ENCODE results near the gene CAMP.
"Not testable (repeated sequence)": the region's sequence is repeated elsewhere in the genome, so short reads cannot be mapped to it uniquely, and the experiment has no call there.

The CAMP gene

GRCh38 chr3:48269592-48269991 is 46.3 kb downstream of the CAMP start:
- Histone ChIP-seq H3K9me3 (replicated peaks in 1 of 2; ENCODE audit: control insufficient read depth in 2 of 2, insufficient read depth in 1 of 2, low read depth in 1 of 2, low read length in 2 of 2) (peaks cover 5 to 14% of the 10 kb centered on the region in 2 donors), H3K4me1 (ENCODE audit: control insufficient read depth in 2 of 2, insufficient read depth in 1 of 2, low read depth in 1 of 2, low read length in 2 of 2) (peaks cover 0 to 4% of the 10 kb centered on the region in 2 donors), H3K4me2 (ENCODE audit: insufficient read depth, low read length, poor library complexity, severe bottlenecking) (no peak overlapping the region), H2AK5ac (ENCODE audit: low read depth, low read length) (no peak overlapping the region), H4K8ac (ENCODE audit: low read depth, low read length) (no peak overlapping the region), H3K79me1 (ENCODE audit: low read depth, low read length) (no peaks in the 10 kb centered on the region), H3K14ac (ENCODE audit: low read length) (no peak overlapping the region), H2BK12ac (ENCODE audit: low read length) (no peak overlapping the region), H3K23ac (ENCODE audit: low read depth, low read length, poor library complexity) (no peak overlapping the region), H3K27ac (replicated peaks; ENCODE audit: low read length) (no peak overlapping the region), H3K9ac (ENCODE audit: low read depth, low read length, poor library complexity) (no peak overlapping the region), H3K4ac (ENCODE audit: low read length) (no peak overlapping the region), H4K91ac (ENCODE audit: low read depth, low read length, poor library complexity) (no peak overlapping the region), H3K18ac (ENCODE audit: low read length) (no peak overlapping the region), H2BK5ac (ENCODE audit: low read length) (no peak overlapping the region), H2BK120ac (ENCODE audit: low read depth, low read length) (no peak overlapping the region), H3K4me3 (ENCODE audit: low read length in 2 of 2) (no peak overlapping the region), H2BK15ac (ENCODE audit: low read length) (no peak overlapping the region), H3K27me3 (ENCODE audit: control insufficient read depth in 3 of 3, insufficient read depth in 3 of 3, low read depth in 1 of 3, low read length in 3 of 3) (no peaks in the 10 kb centered on the region), H3K36me3 (replicated peaks in 1 of 2; ENCODE audit: control insufficient read depth in 2 of 2, insufficient read depth in 2 of 2, low read length in 2 of 2) (peaks cover 46 to 56% of the 10 kb centered on the region in 2 donors), H2AFZ (ENCODE audit: low read length) (no peak overlapping the region)
- no CpG with 5 or more reads among the region's 8 CpGs for WGBS, 2 donors (ENCODE audit: extremely low coverage in 2 of 2, insufficient read length in 2 of 2, insufficient replicate concordance in 1 of 2)
- no peak for DNase-seq (ENCODE audit: low spot score)

GRCh38 chr3:48270306-48270705 is 47.0 kb downstream of the CAMP start:
- no peak overlapping the region for H3K4ac ChIP-seq (ENCODE audit: low read length)
- no peak overlapping the region for H3K4me2 ChIP-seq (ENCODE audit: insufficient read depth, low read length, poor library complexity, severe bottlenecking)
- peaks cover 0 to 4% of the 10 kb centered on the region in 2 donors for H3K4me1 ChIP-seq (ENCODE audit: control insufficient read depth in 2 of 2, insufficient read depth in 1 of 2, low read depth in 1 of 2, low read length in 2 of 2)
- no peak overlapping the region for H3K18ac ChIP-seq (ENCODE audit: low read length)
- no peak overlapping the region for H2BK5ac ChIP-seq (ENCODE audit: low read length)
- H2AK5ac ChIP-seq (ENCODE audit: low read depth, low read length): no peak overlapping the region
- no peak overlapping the region for H2BK12ac ChIP-seq (ENCODE audit: low read length)
- H3K27ac ChIP-seq (replicated peaks; ENCODE audit: low read length): no peak overlapping the region
- no peak for DNase-seq (ENCODE audit: low spot score)
- H2BK120ac ChIP-seq (ENCODE audit: low read depth, low read length): no peak overlapping the region
- H3K27me3 ChIP-seq (ENCODE audit: control insufficient read depth in 3 of 3, insufficient read depth in 3 of 3, low read depth in 1 of 3, low read length in 3 of 3): no peaks in the 10 kb centered on the region
- H4K91ac ChIP-seq (ENCODE audit: low read depth, low read length, poor library complexity): no peak overlapping the region
- no peak overlapping the region for H3K14ac ChIP-seq (ENCODE audit: low read length)
- H3K23ac ChIP-seq (ENCODE audit: low read depth, low read length, poor library complexity): no peak overlapping the region
- peaks cover 5 to 14% of the 10 kb centered on the region in 2 donors for H3K9me3 ChIP-seq (replicated peaks in 1 of 2; ENCODE audit: control insufficient read depth in 2 of 2, insufficient read depth in 1 of 2, low read depth in 1 of 2, low read length in 2 of 2)
- no peak overlapping the region for H2AFZ ChIP-seq (ENCODE audit: low read length)
- no peak overlapping the region for H3K9ac ChIP-seq (ENCODE audit: low read depth, low read length, poor library complexity)
- no peak overlapping the region for H2BK15ac ChIP-seq (ENCODE audit: low read length)
- H3K79me1 ChIP-seq (ENCODE audit: low read depth, low read length): no peaks in the 10 kb centered on the region
- peaks cover 46 to 55% of the 10 kb centered on the region in 2 donors for H3K36me3 ChIP-seq (replicated peaks in 1 of 2; ENCODE audit: control insufficient read depth in 2 of 2, insufficient read depth in 2 of 2, low read length in 2 of 2)
- H3K4me3 ChIP-seq (ENCODE audit: low read length in 2 of 2): no peak overlapping the region
- H4K8ac ChIP-seq (ENCODE audit: low read depth, low read length): no peak overlapping the region
- no CpG with 5 or more reads among the region's 2 CpGs for WGBS, 2 donors (ENCODE audit: extremely low coverage in 2 of 2, insufficient read length in 2 of 2, insufficient replicate concordance in 1 of 2)

- not testable (repeated sequence) for H3K79me1 ChIP-seq (ENCODE audit: low read depth, low read length); H2BK15ac ChIP-seq (ENCODE audit: low read length); H2BK120ac ChIP-seq (ENCODE audit: low read depth, low read length); H3K18ac ChIP-seq (ENCODE audit: low read length); H2BK5ac ChIP-seq (ENCODE audit: low read length); DNase-seq (ENCODE audit: low spot score); H3K14ac ChIP-seq (ENCODE audit: low read length); H3K4ac ChIP-seq (ENCODE audit: low read length); H3K23ac ChIP-seq (ENCODE audit: low read depth, low read length, poor library complexity); H4K91ac ChIP-seq (ENCODE audit: low read depth, low read length, poor library complexity); H3K9ac ChIP-seq (ENCODE audit: low read depth, low read length, poor library complexity); H3K4me2 ChIP-seq (ENCODE audit: insufficient read depth, low read length, poor library complexity, severe bottlenecking); H2AFZ ChIP-seq (ENCODE audit: low read length); H3K4me1 ChIP-seq (ENCODE audit: control insufficient read depth in 2 of 2, insufficient read depth in 1 of 2, low read depth in 1 of 2, low read length in 2 of 2); H2BK12ac ChIP-seq (ENCODE audit: low read length); H2AK5ac ChIP-seq (ENCODE audit: low read depth, low read length); H4K8ac ChIP-seq (ENCODE audit: low read depth, low read length); H3K27ac ChIP-seq (replicated peaks; ENCODE audit: low read length); H3K27me3 ChIP-seq (ENCODE audit: control insufficient read depth in 3 of 3, insufficient read depth in 3 of 3, low read depth in 1 of 3, low read length in 3 of 3); H3K4me3 ChIP-seq (ENCODE audit: low read length in 2 of 2)
- no CpG with 5 or more reads among the region's 10 CpGs for WGBS, 2 donors (ENCODE audit: extremely low coverage in 2 of 2, insufficient read length in 2 of 2, insufficient replicate concordance in 1 of 2)
- H3K36me3 ChIP-seq (replicated peaks in 1 of 2; ENCODE audit: control insufficient read depth in 2 of 2, insufficient read depth in 2 of 2, low read length in 2 of 2): peaks cover 45% of the 10 kb centered on the region in 2 donors
- peaks cover 5 to 14% of the 10 kb centered on the region in 2 donors for H3K9me3 ChIP-seq (replicated peaks in 1 of 2; ENCODE audit: control insufficient read depth in 2 of 2, insufficient read depth in 1 of 2, low read depth in 1 of 2, low read length in 2 of 2)
Observed at GRCh38 chr3:48271223-48271622, 47.9 kb downstream of the CAMP start.

- peak overlapping the region in 1 of 2 donors; percentile 26 for H3K4me3 ChIP-seq (ENCODE audit: low read length in 2 of 2)
- H2BK15ac ChIP-seq (ENCODE audit: low read length): no peak overlapping the region
- H2BK12ac ChIP-seq (ENCODE audit: low read length): no peak overlapping the region
- no peak overlapping the region for H4K8ac ChIP-seq (ENCODE audit: low read depth, low read length)
- H2BK120ac ChIP-seq (ENCODE audit: low read depth, low read length): no peak overlapping the region
- H3K23ac ChIP-seq (ENCODE audit: low read depth, low read length, poor library complexity): peak overlapping the region; percentile 56
- no CpG with 5 or more reads among the region's 38 CpGs for WGBS, 2 donors (ENCODE audit: extremely low coverage in 2 of 2, insufficient read length in 2 of 2, insufficient replicate concordance in 1 of 2)
- H2AFZ ChIP-seq (ENCODE audit: low read length): no peak overlapping the region
- no peak overlapping the region for H4K91ac ChIP-seq (ENCODE audit: low read depth, low read length, poor library complexity)
- DNase-seq (ENCODE audit: low spot score): no peak
- peaks cover 38 to 43% of the 10 kb centered on the region in 2 donors for H3K36me3 ChIP-seq (replicated peaks in 1 of 2; ENCODE audit: control insufficient read depth in 2 of 2, insufficient read depth in 2 of 2, low read length in 2 of 2)
- H3K79me1 ChIP-seq (ENCODE audit: low read depth, low read length): no peaks in the 10 kb centered on the region
- H2BK5ac ChIP-seq (ENCODE audit: low read length): no peak overlapping the region
- no peak overlapping the region for H3K14ac ChIP-seq (ENCODE audit: low read length)
- H3K4me2 ChIP-seq (ENCODE audit: insufficient read depth, low read length, poor library complexity, severe bottlenecking): no peak overlapping the region
- H3K18ac ChIP-seq (ENCODE audit: low read length): no peak overlapping the region
- no peak overlapping the region for H3K27ac ChIP-seq (replicated peaks; ENCODE audit: low read length)
- H3K9ac ChIP-seq (ENCODE audit: low read depth, low read length, poor library complexity): no peak overlapping the region
- H3K27me3 ChIP-seq (ENCODE audit: control insufficient read depth in 3 of 3, insufficient read depth in 3 of 3, low read depth in 1 of 3, low read length in 3 of 3): no peaks in the 10 kb centered on the region
- no peak overlapping the region for H3K4ac ChIP-seq (ENCODE audit: low read length)
- peaks cover 5 to 14% of the 10 kb centered on the region in 2 donors for H3K9me3 ChIP-seq (replicated peaks in 1 of 2; ENCODE audit: control insufficient read depth in 2 of 2, insufficient read depth in 1 of 2, low read depth in 1 of 2, low read length in 2 of 2)
- H2AK5ac ChIP-seq (ENCODE audit: low read depth, low read length): no peak overlapping the region
- peaks cover 0 to 4% of the 10 kb centered on the region in 2 donors for H3K4me1 ChIP-seq (ENCODE audit: control insufficient read depth in 2 of 2, insufficient read depth in 1 of 2, low read depth in 1 of 2, low read length in 2 of 2)
Observed at GRCh38 chr3:48271763-48272498, 48.6 kb downstream of the CAMP start.
